DMS153 (cell line): ENCODE measurements around the gene TBC1D20.
"Not testable (repeated sequence)": the region's sequence is repeated elsewhere in the genome, so short reads cannot be mapped to it uniquely, and the experiment has no call there.

ENCODE experiments used
- DNase-seq: peaks from one replicate; lab custom pipeline; 2025; lab: John Stamatoyannopoulos, UW

TBC1D20 gene

DNA sequence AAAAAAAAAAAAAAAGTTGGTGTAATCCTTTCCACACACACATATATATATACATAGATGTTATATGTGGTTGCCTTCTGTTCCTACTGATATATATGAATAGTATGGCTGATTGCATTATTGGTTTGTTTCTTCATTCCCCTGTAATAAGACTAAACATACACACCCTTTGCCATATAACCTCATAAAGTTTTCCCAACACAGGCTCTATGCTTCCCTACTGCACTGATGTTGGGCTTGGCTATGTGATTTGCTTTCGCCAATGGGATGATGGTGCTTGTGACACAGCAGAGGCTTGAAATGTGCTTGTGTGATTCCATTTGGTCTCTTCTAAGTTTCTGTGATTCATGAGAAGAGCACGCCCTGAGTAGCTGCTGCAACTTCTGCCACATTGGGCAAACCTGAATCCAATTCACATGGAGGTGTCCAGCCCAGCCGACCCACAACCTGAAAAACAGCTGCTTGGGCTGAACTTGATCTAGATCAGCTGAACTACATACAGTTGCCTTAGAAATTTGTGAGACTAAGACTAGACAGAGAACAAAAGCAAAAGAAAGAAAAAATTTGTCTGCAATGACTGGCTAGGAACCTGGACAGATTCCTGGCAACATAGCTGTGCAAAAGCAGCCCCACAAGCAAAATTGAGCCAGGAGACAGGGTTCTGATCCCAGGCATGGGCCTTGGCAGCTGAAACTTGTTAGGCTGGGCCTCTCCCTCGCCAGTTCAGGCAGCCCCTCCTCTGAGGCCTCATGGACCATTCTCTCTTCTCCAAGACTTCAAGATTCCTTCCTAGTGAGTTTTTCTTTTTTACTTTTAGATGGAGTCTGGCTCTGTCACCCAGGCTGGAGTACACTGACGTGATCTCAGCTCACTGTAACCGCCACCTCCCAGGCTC is 13.4 kb upstream of the TBC1D20 start:
- DNase-seq, result no peak

GRCh38 chr20:474581-474980 is 12.2 kb upstream of the TBC1D20 start:
- DNase-seq, result no peak

- no peak for DNase-seq
Observed at GRCh38 chr20:472889-473292, 10.6 kb upstream of the TBC1D20 start.

GRCh38 chr20:472137-472846 is 10.0 kb upstream of the TBC1D20 start:
- DNase-seq, result no peak

GRCh38 chr20:469746-470490 is 7.6 kb upstream of the TBC1D20 start:
- no peak for DNase-seq

DNA sequence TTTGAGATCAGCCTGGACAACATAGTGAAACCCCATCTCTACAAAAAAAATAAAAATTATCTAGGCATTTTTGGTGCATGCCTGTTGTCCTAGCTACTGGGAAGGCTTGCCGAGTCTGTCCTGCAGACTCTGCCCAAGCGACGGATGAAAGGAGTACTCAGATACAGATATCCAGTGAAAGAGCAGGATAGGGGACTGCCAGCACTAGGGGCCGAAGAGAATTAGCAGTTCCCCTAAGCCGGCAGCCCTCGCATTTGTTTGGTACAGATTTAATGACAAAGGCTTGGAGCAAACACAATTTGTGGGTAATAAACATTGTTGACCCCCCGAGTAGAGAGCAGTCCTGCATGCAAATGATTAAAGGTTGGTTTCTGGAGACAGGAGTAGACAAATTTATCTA is 5.4 kb upstream of the TBC1D20 start:
- no peak for DNase-seq

DNA sequence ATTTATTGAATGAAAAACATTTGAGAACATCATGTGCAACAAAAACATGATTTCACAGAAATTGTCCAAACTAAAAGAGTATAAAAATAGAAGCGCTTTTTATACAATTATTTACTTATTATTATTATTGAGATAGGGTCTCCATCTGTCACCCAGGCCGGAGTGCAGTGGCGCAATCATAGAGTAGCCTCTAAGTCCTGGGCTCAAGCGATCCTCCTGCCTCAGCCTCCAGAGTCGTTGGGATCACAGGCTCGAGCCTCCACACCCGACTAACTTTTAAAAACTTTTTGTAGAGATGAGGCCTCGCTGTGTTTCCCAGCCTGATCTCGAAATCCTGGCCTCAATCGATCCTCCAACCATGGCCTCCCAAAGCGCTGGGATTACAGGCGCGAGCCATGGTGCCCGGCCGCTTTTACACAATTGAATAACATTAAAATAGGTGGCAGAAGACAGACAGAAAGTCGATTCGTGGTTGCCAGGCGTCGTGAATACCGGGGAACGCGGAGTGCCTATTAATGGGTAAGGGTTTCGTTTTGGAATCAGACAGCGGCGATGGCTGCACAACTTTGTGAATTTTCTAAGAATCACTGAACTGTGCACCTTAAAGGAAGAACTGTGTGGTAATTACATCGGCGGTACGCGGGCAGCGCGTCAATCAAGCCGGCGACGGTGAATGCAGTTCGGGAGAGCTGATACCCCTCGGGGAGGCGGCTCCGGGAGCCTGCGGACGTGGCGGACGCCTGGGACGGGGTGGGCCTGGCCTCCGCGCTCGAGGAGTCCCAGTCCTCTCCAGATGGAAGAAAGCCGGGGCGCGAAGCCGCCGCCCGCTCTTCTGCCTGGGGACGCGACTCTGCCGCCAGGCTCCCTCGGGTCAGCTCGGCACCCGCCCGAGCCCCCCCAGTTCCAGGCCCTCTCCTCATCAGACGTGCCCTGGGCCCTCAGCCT is 807 bp downstream of the TBC1D20 start:
- no peak for DNase-seq

- no peak for DNase-seq
Observed at GRCh38 chr20:460707-461106, 1.6 kb downstream of the TBC1D20 start.

- no peak for DNase-seq
Observed at GRCh38 chr20:460180-460579, 2.2 kb downstream of the TBC1D20 start.

DNA sequence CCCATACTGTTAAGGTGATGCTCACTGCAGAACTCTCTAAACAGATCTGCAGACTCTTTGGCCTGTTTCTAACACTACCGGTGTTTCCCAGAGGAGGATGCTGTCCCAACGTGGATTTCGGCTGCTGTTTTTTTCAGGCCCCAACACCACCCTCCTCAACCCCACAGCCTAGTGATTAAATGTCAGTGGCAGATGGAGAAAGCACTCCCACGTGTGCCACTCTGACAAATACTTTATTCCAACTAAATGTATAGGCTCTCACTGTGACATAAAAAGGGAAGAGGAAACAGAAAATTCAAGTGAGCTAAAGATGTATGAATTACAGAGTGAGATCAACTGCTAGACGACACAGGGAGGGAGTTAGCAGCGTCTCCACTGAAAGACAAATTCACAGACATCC is 3.6 kb downstream of the TBC1D20 start:
- no peak for DNase-seq

DNA sequence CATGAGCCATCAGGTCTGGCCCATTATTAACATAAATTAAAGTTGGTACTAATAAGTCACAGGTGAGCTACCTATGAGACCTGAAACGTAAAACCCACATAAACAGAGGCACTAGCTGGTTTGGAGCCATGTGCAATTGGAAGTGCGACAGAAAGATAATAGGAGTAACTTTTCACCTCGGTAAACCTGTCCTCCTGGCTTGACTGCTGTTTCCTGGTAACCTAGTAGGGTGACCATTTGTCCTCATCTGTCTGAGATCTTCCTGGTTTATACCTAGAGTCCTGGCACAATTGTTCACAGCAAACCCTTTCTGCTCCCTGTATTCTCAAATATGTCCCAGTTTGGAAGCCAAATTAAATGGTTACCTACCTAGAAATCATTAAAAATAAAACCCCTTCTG is 7.4 kb downstream of the TBC1D20 start:
- no peak for DNase-seq

GRCh38 chr20:452021-452420 is 10.3 kb downstream of the TBC1D20 start:
- DNase-seq, result not testable (repeated sequence)

GRCh38 chr20:445514-446336 is 16.6 kb downstream of the TBC1D20 start:
- DNase-seq, result no peak

DNA sequence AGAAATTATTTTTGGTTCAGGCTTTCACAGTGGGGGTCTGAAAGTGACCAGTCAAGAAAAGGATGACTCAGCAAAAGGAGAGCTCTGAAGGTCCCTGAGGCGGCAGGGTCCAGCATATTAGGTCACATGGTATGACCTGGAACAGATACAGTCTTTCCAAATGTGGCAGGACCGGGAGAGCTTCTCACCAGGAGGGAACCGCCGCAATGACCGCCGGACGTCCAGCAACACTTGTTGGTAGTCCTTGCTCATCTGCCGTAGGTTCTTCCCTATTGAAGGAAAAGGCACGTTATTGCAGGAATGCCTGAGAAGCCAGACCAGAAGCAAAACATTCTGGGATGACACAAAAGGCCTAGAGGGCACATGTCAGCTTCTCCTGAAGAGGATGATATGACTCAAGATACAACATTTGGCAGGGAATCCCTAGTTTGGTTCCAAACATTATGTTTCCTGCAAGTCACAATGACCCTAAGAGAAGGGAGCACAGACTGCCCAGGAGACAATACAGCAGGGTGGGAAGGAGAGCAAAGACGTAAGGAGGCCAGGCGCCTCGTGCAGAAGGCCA is 17.4 kb downstream of the TBC1D20 start:
- no peak for DNase-seq

DNA sequence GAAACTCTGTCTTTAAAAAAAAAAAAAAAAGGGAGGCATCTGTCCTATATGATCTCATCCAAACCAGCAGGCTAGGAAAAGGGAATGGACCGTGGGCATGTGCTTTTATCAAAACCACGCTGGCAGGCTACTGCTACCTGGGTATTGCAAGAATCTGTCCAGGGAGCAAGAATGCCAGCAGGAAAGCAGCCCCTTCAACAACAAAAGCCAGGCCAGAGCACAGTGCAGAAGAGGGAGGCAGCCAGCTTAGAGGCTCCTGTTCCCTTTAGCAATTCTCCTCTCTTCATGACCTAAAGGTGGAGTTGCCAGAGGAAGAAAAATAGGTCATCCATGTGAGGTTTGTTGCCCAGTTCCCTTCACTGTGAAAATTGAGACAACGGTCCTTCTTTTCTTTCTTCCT is 18.2 kb downstream of the TBC1D20 start:
- DNase-seq, result no peak

- no peak for DNase-seq
Observed at GRCh38 chr20:443223-443775, 19.0 kb downstream of the TBC1D20 start.

GRCh38 chr20:440636-441035 is 21.7 kb downstream of the TBC1D20 start:
- DNase-seq, result no peak

GRCh38 chr20:440148-440547 is 22.2 kb downstream of the TBC1D20 start:
- no peak for DNase-seq

- no peak for DNase-seq
Observed at GRCh38 chr20:438571-439469, 23.5 kb downstream of the TBC1D20 start.
